D721Med (cell line): ENCODE results near the gene CRACDL.

ENCODE experiments used
- DNase-seq: peaks from one replicate; pipeline ENCODE4 v3.0.0; 2011; ENCODE audit warnings: low spot score; ENCODE audit not compliant: insufficient read length
- FAIRE-seq: peaks from 2 replicates; lab custom pipeline; 2011; peaks lifted over from hg19 to GRCh38; lab: Jason Lieb, UNC
- TF ChIP-seq, protein P1 (sequence below): IDR thresholded peaks from 2 replicates; pipeline ENCODE4 v1.5.1; 2012; ENCODE audit warnings: mild to moderate bottlenecking, control low read depth; ENCODE audit not compliant: insufficient read depth; ENCODE audit errors: missing control alignments

CRACDL gene

GRCh38 chr2:98947554-98947953 is 11.5 kb upstream of the CRACDL start:
- DNase-seq (no peak), FAIRE-seq (no peak)
- TF ChIP-seq, protein P1, sequence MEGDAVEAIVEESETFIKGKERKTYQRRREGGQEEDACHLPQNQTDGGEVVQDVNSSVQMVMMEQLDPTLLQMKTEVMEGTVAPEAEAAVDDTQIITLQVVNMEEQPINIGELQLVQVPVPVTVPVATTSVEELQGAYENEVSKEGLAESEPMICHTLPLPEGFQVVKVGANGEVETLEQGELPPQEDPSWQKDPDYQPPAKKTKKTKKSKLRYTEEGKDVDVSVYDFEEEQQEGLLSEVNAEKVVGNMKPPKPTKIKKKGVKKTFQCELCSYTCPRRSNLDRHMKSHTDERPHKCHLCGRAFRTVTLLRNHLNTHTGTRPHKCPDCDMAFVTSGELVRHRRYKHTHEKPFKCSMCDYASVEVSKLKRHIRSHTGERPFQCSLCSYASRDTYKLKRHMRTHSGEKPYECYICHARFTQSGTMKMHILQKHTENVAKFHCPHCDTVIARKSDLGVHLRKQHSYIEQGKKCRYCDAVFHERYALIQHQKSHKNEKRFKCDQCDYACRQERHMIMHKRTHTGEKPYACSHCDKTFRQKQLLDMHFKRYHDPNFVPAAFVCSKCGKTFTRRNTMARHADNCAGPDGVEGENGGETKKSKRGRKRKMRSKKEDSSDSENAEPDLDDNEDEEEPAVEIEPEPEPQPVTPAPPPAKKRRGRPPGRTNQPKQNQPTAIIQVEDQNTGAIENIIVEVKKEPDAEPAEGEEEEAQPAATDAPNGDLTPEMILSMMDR, result no peak

GRCh38 chr2:98946855-98947254 is 10.8 kb upstream of the CRACDL start:
- DNase-seq (no peak), FAIRE-seq (no peak)
- TF ChIP-seq, protein P1, result no peak

- DNase-seq (no peak), FAIRE-seq (no peak)
Observed at GRCh38 chr2:98944775-98945174, 8.8 kb upstream of the CRACDL start.

GRCh38 chr2:98940102-98940501 is 4.1 kb upstream of the CRACDL start:
- FAIRE-seq (no peak), DNase-seq (no peak)
- TF ChIP-seq, protein P1, result no peak

More at GRCh38 chr2:98944775-98945174, 8.8 kb upstream of the CRACDL start:
- TF ChIP-seq, protein P1, result no peak

GRCh38 chr2:98937906-98938305 is 1.9 kb upstream of the CRACDL start:
- DNase-seq (no peak), FAIRE-seq (no peak)
- TF ChIP-seq, protein P1, result no peak

DNA sequence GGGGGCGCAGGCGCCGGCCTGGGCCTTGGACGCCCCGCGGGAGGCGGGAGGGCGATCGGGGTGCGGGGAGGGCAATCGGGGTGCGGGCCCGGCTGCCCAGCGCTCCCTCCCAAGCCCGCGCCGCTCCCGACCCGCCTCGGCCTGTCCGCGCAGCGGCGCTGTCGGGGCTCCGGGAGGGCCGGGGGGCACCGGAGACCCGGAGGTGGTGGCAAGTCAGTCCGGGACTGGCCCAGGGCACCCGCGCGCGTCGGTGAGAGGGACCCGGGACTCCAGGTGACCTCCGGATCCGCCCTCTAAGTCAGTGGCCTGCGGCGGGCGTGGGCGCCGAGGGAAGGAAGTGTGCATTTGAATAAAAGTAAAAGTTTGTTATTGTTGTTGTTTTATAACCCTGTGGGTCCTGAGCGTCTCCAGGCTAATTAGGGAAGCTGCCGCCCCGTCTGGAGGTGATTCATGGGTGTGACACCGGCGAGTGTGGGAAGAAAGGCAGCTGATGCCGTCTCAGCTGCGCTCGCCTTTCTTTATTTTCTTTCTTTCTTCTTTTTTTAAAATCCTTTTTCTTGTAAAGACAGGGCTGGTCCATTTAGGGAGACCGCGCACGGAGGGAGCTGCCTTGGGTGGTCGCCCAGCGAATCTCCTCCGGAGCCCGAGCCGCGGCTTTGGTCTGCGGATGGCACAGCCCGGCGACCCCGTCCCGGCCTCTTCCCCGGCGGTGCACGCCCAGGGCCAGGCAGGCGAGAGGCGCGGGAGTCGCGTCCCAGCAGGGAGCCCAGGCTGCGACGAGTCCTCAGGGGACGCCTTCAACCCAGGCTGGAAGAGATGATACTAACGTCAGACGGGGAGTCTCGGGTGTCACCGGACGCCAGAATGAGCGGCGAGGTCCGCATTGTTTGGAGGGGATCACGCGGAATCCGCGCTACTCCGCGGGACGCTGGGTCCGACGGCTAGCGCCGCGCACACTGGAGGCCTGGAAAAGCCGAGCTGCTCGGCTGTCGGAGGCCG is 627 bp upstream of the CRACDL start:
- DNase-seq (no peak), FAIRE-seq (no peak)
- TF ChIP-seq, protein P1, result no peak

GRCh38 chr2:98935111-98935770 is 784 bp downstream of the CRACDL start:
- TF ChIP-seq, protein P1, result no peak
- FAIRE-seq (no peak), DNase-seq (no peak)
